ENCODE results near the gene TAF9B. TPM values are rescaled to one million over a fixed set of nuclear protein-coding genes. Genes with fewer than 3 reads are reported as not detected.

TAF9B gene
- total RNA-seq, 6 experiments from 2014 or later = 3.3 to 9.6 (median 6.1) TPM

DNA sequence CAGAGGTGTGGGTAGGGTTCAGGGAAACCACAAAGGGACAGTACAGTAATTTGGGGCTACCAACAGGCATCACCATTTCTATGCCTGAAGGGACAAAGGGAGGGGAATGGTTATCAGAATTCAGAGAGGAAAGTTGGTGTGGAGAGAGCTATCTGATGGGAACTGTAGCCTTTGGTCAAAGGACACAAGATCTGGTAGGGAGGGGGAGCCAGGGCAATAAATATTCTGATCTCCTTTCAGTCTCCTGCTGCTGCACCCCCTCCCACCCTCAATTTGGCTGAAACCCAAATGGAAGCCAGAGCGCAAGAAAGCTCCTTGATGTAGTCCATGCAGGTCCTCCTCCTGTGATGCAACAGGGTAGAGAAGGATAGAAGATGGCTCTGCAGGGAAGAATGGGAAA lies 20.8 kb downstream of the TAF9B start:
- intact Hi-C loops (cut with DNase I) = no loop called here
- DNase-seq = no peak
- Histone ChIP-seq H3K4me1 (peaks cover 0 to 6% (median 0%) of the 10 kb centered on the region in 4 donors), H3K36me3 (peaks cover 0 to 88% (median 15%) of the 10 kb centered on the region in 4 donors), H3K27me3 (no peaks in the 10 kb centered on the region), H3K4me3 (no peak overlapping the region), H3K27ac (no peak overlapping the region), H3K9me3 (no peaks in the 10 kb centered on the region)
- TF ChIP-seq, protein P1, sequence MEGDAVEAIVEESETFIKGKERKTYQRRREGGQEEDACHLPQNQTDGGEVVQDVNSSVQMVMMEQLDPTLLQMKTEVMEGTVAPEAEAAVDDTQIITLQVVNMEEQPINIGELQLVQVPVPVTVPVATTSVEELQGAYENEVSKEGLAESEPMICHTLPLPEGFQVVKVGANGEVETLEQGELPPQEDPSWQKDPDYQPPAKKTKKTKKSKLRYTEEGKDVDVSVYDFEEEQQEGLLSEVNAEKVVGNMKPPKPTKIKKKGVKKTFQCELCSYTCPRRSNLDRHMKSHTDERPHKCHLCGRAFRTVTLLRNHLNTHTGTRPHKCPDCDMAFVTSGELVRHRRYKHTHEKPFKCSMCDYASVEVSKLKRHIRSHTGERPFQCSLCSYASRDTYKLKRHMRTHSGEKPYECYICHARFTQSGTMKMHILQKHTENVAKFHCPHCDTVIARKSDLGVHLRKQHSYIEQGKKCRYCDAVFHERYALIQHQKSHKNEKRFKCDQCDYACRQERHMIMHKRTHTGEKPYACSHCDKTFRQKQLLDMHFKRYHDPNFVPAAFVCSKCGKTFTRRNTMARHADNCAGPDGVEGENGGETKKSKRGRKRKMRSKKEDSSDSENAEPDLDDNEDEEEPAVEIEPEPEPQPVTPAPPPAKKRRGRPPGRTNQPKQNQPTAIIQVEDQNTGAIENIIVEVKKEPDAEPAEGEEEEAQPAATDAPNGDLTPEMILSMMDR (IDR thresholded peaks at IDR 0.05) = no peak
- no peak for TF ChIP-seq POLR2A (IDR thresholded peaks at IDR 0.05)
- WGBS (ENCODE audit: insufficient coverage, low coverage, low lambda C conversion rate, missing lambda C conversion rate) = no CpG with 5 or more reads among the region's 1 CpG
- ATAC-seq = peak in 2 of 4 donors; percentile 34 to 51

DNA sequence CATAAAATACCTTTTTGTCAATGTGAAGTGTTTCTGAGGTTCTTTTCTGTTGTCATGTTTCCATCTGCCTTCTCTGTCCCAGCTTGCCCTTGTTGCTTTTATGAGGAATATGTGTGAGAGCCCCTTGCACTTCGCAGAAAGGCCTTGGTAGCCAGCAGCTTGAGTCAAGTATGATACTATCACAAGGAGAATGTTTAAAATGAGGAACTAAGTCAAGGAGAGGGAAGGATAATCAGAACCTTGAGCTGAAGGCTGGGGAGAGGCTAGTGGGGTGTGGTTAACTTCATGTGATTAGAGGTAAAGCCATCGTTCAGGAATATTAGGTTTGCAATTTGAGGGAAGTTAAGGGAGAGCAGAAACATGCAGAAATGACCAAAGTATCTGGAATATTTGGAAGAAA lies 22.7 kb downstream of the TAF9B start:
- no peak overlapping the region for H3K27ac ChIP-seq
- 15% methylated on average over 2 of the region's 2 CpGs for WGBS (ENCODE audit: insufficient coverage, low coverage, low lambda C conversion rate, missing lambda C conversion rate)
- no peak overlapping the region for H3K4me3 ChIP-seq
- H3K36me3 ChIP-seq = peaks cover 0 to 72% (median 12%) of the 10 kb centered on the region in 4 donors
- no peaks in the 10 kb centered on the region for H3K9me3 ChIP-seq
- no peak for ATAC-seq
- no peak for DNase-seq
- H3K4me1 ChIP-seq = peaks cover 0 to 13% (median 3%) of the 10 kb centered on the region in 4 donors
- intact Hi-C loops (cut with DNase I) = no loop called here
- TF ChIP-seq POLR2A (IDR thresholded peaks at IDR 0.05) = no peak
- TF ChIP-seq, protein P1 (IDR thresholded peaks at IDR 0.05) = no peak
- no peaks in the 10 kb centered on the region for H3K27me3 ChIP-seq

DNA sequence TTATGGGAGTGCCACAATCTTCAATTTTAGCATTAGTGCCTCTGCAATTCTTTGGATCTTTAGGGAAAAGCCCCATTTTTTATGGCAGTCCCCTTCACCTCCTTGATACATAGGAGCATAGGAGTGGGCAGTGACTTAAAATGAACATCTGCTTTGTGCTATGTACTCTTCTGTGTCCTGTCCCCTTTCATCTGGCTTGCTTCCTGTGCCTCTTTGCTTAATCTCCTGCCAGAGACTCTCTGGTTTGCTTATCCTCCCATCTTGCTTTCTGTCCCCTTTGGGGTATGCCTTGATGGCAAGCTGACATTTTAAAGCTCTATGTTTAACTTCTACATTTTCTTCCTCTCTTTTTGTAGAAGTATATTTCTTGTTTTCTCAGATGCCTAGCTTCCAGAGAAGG lies 23.1 kb downstream of the TAF9B start:
- ATAC-seq = no peak
- no peaks in the 10 kb centered on the region for H3K9me3 ChIP-seq
- no peak for DNase-seq
- peaks cover 0 to 17% (median 5%) of the 10 kb centered on the region in 4 donors for H3K4me1 ChIP-seq
- no peaks in the 10 kb centered on the region for H3K27me3 ChIP-seq
- H3K4me3 ChIP-seq = no peak overlapping the region
- H3K27ac ChIP-seq = no peak overlapping the region
- H3K36me3 ChIP-seq = peaks cover 0 to 68% (median 12%) of the 10 kb centered on the region in 4 donors
- TF ChIP-seq, protein P1 (IDR thresholded peaks at IDR 0.05) = no peak
- TF ChIP-seq POLR2A (IDR thresholded peaks at IDR 0.05) = no peak
- intact Hi-C loops (cut with DNase I) = no loop called here

DNA sequence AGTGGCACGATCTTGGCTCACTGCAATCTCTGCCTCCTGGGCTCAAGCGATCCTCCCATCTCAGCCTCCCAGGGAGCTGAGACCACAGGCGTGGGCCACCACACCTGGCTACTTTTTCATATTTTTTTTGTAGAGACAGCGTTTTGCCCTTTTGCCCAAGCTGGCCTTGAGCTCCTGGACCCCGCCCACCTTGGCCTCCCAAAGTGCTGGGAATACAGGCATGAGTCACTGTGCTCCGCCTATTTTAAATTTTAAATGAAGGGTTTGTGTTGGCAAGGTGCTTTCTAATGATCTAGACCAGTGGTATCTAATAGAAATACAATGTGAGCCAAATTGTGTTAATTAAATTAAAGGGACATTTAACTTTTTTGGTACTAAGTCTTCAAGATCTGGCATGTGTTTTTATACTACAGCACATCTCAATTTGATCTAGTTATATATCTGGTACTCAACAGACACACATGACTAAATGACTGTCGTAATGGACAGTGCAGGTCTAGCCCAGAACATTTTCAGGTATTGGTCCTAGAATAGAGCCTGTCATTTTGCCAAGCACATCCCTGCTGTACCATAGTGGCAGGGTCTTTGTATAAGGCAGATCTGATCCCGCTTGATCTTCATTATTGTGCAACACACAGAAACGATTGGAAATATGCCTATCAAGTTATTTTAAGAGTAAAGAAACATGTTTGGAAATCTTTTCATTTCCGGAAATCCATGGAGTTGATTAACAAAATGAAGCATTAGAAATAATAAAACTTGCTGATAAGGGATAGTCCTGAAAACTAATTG lies 28.1 kb downstream of the TAF9B start:
- Histone ChIP-seq H3K4me1 (peaks cover 0 to 21% (median 7%) of the 10 kb centered on the region in 4 donors), H3K9me3 (no peaks in the 10 kb centered on the region), H3K27ac (no peak overlapping the region), H3K4me3 (no peak overlapping the region), H3K36me3 (peaks cover 0 to 26% (median 5%) of the 10 kb centered on the region in 4 donors), H3K27me3 (no peaks in the 10 kb centered on the region)
- intact Hi-C loops (cut with DNase I) = no loop called here
- peak; percentile 55 to 64 (median 64) for DNase-seq
- TF ChIP-seq POLR2A (IDR thresholded peaks at IDR 0.05) = no peak
- TF ChIP-seq, protein P1 (IDR thresholded peaks at IDR 0.05) = no peak
- 35% methylated on average over 10 of the region's 10 CpGs for WGBS (ENCODE audit: insufficient coverage, low coverage, low lambda C conversion rate, missing lambda C conversion rate)
- ATAC-seq = peak; percentile 60 to 91 (median 76)

Data from right lobe of liver (tissue), 6 donors.